Astrocyte (in vitro differentiated cells and primary cell): ENCODE results near the gene LYRM4. TPM values are rescaled to one million over a fixed set of nuclear protein-coding genes. Genes with fewer than 3 reads are reported as not detected.

Source experiments
- DNase-seq: peaks from one replicate; pipeline ENCODE4 v3.0.0-alpha.2; 2010; ENCODE audit warnings: low read depth
- FAIRE-seq: peaks from 2 replicates; lab custom pipeline; 2011; peaks lifted over from hg19 to GRCh38; lab: Jason Lieb, UNC
- H2AFZ ChIP-seq: 2 replicates; pipeline ENCODE4 v1.6.0; 2012; ENCODE audit warnings: low read depth, low read length, inconsistent platforms
- H3K27ac ChIP-seq: 2 replicates; pipeline ENCODE4 v1.5.1; 2011; ENCODE audit warnings: low read depth, low read length, inconsistent platforms
- H3K27me3 ChIP-seq: 2 replicates; pipeline ENCODE4 v1.6.0; 2011; ENCODE audit warnings: low read length, inconsistent platforms; ENCODE audit not compliant: insufficient read depth
- H3K36me3 ChIP-seq: 2 replicates; pipeline ENCODE4 v1.5.1; 2011; ENCODE audit warnings: low read length, inconsistent platforms; ENCODE audit not compliant: insufficient read depth
- H3K4me1 ChIP-seq: 2 replicates; pipeline ENCODE4 v1.5.1; 2011; ENCODE audit warnings: low read length, inconsistent platforms; ENCODE audit not compliant: insufficient read depth
- H3K4me2 ChIP-seq: 2 replicates; pipeline ENCODE4 v1.6.0; 2012; ENCODE audit warnings: low read length, inconsistent platforms
- H3K4me3 ChIP-seq: 2 replicates; pipeline ENCODE4 v1.5.1; 2011; ENCODE audit warnings: low read depth, mild to moderate bottlenecking, low read length, inconsistent platforms; ENCODE audit not compliant: insufficient read depth
- H3K79me2 ChIP-seq: 2 replicates; pipeline ENCODE4 v1.6.0; 2012; ENCODE audit warnings: mild to moderate bottlenecking, low read length, inconsistent platforms; ENCODE audit not compliant: insufficient read depth
- H3K9ac ChIP-seq: 2 replicates; pipeline ENCODE4 v1.6.0; 2012; ENCODE audit warnings: mild to moderate bottlenecking, low read length, inconsistent platforms
- H3K9me3 ChIP-seq: 2 replicates; pipeline ENCODE4 v1.5.1; 2012; ENCODE audit warnings: low read depth, mild to moderate bottlenecking, low read length, inconsistent platforms; ENCODE audit not compliant: insufficient read depth
- H4K20me1 ChIP-seq: 2 replicates; pipeline ENCODE4 v1.6.0; 2012; ENCODE audit warnings: low read length, inconsistent platforms; ENCODE audit not compliant: insufficient read depth
- H3K27ac Mint-ChIP-seq: one replicate; pipeline ENCODE4 v1.8.0; 2021; ENCODE audit warnings: mild to moderate bottlenecking, mixed read lengths; ENCODE audit not compliant: unreplicated experiment
- H3K27me3 Mint-ChIP-seq: one replicate; pipeline ENCODE4 v1.8.0; 2021; ENCODE audit warnings: low read depth, mixed read lengths; ENCODE audit not compliant: unreplicated experiment
- H3K36me3 Mint-ChIP-seq: one replicate; pipeline ENCODE4 v1.8.0; 2021; ENCODE audit warnings: low read depth, mixed read lengths; ENCODE audit not compliant: unreplicated experiment
- H3K4me1 Mint-ChIP-seq: one replicate; pipeline ENCODE4 v1.8.0; 2021; ENCODE audit warnings: low read depth, mixed read lengths; ENCODE audit not compliant: unreplicated experiment
- H3K4me3 Mint-ChIP-seq: one replicate; pipeline ENCODE4 v1.8.0; 2021; ENCODE audit warnings: mild to moderate bottlenecking, moderate library complexity, mixed read lengths; ENCODE audit not compliant: unreplicated experiment
- H3K9me3 Mint-ChIP-seq: one replicate; pipeline ENCODE4 v1.8.0; 2021; ENCODE audit warnings: mild to moderate bottlenecking, mixed read lengths; ENCODE audit not compliant: unreplicated experiment
- EZH2 ChIP-seq: IDR thresholded peaks from 2 replicates; pipeline ENCODE4 v1.6.1; 2012; ENCODE audit warnings: mild to moderate bottlenecking, low read length, inconsistent platforms; ENCODE audit not compliant: insufficient read depth
- total RNA-seq: library from RNA; stranded (reverse); gene quantifications from 2 replicates; pipeline ENCODE4 v1.2.1, GENCODE V29; 2021
- TF ChIP-seq, protein P1 (sequence below): IDR thresholded peaks from 2 replicates; pipeline ENCODE4 v1.5.1; 2011; ENCODE audit warnings: low read depth, mild to moderate bottlenecking, inconsistent platforms, low read length, moderate library complexity; ENCODE audit not compliant: insufficient read depth

Gene LYRM4
- total RNA-seq, 1 donor from 2014 or later, result 39.1 TPM

DNA sequence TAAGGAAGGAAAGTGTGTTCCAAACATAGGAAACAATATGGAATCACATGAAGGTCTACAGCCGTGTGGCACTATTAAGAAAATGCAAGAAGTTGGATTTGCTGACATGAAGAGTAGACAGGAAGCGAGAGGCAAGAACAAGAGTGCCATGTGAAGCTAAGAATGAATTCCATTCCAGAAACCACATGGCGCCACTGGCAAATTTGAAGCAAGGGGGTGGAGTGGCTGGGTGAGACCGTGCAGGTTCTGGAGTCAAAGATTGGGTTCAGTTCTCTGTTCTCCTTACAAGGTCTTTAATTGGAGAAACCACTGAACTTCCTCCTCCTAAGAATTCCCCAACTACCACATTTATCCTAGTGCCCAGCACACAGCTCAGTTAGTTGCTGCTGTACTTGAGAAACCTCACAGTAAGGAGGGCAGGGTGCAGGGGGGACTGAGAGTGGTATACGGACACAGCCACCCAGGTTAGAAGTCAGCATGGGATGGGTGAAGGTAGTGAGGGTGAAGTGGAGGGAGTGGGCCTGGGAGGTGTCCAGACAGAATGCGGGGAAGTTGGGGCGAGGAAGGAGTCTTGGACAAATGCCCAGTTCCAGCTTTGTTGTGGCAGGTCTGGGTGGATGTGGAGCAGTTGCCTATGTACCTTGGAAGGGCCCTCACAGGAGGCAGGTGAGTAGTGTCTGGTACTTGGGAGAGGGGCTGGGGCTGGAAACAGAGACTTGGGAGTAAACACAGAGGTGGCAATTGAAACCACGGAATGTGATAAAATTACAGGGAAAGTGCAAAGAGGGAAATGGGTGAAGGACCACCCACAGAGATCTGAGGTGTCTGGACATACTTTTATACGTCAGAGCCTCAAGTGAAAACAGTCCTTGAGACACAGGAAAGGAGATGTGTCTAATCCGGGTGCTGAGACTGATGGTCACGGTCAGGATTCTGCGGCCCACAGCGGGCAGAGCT is 14.3 kb downstream of the LYRM4 start:
- Mint-ChIP-seq H3K36me3 (peaks cover 2% of the 10 kb centered on the region), H3K27ac (peak overlapping the region; percentile 7)

DNA sequence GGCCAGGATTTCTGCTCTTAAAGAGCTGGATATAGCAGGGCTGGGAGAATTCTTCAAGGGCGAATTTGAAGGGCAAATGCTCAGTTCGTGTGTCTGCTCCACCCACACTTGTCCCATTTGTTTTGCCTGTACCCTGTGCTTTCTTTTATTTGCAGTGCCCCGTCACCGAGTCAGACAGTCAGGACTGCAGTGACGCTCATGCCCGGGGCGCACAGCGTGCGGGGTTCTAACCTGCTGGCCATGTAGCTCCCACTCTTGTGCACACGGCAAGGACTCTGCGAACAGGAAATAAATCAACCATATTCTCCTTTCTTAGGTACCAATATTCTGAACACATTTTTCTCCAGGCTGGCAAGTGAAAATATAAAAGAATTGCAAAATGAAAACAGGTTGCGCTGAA is 17.7 kb downstream of the LYRM4 start:
- Histone ChIP-seq H3K9ac (no peak overlapping the region), H3K79me2 (peaks cover 27% of the 10 kb centered on the region), H3K4me3 (no peak overlapping the region), H3K4me2 (no peak overlapping the region), H4K20me1 (peaks cover 35% of the 10 kb centered on the region), H3K9me3 (no peaks in the 10 kb centered on the region), H3K27me3 (no peaks in the 10 kb centered on the region), H3K36me3 (peaks cover 4% of the 10 kb centered on the region), H2AFZ (no peak overlapping the region), H3K4me1 (no peaks in the 10 kb centered on the region), H3K27ac (no peak overlapping the region)
- FAIRE-seq (no peak), DNase-seq (no peak)
- TF ChIP-seq, protein P1, sequence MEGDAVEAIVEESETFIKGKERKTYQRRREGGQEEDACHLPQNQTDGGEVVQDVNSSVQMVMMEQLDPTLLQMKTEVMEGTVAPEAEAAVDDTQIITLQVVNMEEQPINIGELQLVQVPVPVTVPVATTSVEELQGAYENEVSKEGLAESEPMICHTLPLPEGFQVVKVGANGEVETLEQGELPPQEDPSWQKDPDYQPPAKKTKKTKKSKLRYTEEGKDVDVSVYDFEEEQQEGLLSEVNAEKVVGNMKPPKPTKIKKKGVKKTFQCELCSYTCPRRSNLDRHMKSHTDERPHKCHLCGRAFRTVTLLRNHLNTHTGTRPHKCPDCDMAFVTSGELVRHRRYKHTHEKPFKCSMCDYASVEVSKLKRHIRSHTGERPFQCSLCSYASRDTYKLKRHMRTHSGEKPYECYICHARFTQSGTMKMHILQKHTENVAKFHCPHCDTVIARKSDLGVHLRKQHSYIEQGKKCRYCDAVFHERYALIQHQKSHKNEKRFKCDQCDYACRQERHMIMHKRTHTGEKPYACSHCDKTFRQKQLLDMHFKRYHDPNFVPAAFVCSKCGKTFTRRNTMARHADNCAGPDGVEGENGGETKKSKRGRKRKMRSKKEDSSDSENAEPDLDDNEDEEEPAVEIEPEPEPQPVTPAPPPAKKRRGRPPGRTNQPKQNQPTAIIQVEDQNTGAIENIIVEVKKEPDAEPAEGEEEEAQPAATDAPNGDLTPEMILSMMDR, result no peak
- TF ChIP-seq EZH2, result no peak
- H3K9me3 Mint-ChIP-seq, result no peaks in the 10 kb centered on the region
- H3K36me3 Mint-ChIP-seq, result peaks cover 5% of the 10 kb centered on the region
- no peak overlapping the region for H3K27ac Mint-ChIP-seq
- H3K27me3 Mint-ChIP-seq, result no peaks in the 10 kb centered on the region
- no peak overlapping the region for H3K4me3 Mint-ChIP-seq
- peaks cover 10% of the 10 kb centered on the region for H3K4me1 Mint-ChIP-seq

More for the DNA sequence above, 14.3 kb downstream of the LYRM4 start:
- no peak overlapping the region for H3K4me3 ChIP-seq
- DNase-seq (peak; percentile 7), FAIRE-seq (no peak)
- H3K27me3 ChIP-seq, result no peaks in the 10 kb centered on the region
- no peaks in the 10 kb centered on the region for H3K4me1 ChIP-seq
- H3K9me3 ChIP-seq, result no peaks in the 10 kb centered on the region
- Mint-ChIP-seq H3K4me1 (peaks cover 16% of the 10 kb centered on the region), H3K9me3 (no peaks in the 10 kb centered on the region), H3K27me3 (no peaks in the 10 kb centered on the region), H3K4me3 (no peak overlapping the region)
- no peak overlapping the region for H3K4me2 ChIP-seq
- no peak overlapping the region for H3K27ac ChIP-seq
- peaks cover 32% of the 10 kb centered on the region for H3K79me2 ChIP-seq
- peaks cover 4% of the 10 kb centered on the region for H3K36me3 ChIP-seq
- no peak overlapping the region for H2AFZ ChIP-seq
- H4K20me1 ChIP-seq, result peaks cover 35% of the 10 kb centered on the region
- TF ChIP-seq, protein P1, result no peak
- no peak for TF ChIP-seq EZH2
- no peak overlapping the region for H3K9ac ChIP-seq

DNA sequence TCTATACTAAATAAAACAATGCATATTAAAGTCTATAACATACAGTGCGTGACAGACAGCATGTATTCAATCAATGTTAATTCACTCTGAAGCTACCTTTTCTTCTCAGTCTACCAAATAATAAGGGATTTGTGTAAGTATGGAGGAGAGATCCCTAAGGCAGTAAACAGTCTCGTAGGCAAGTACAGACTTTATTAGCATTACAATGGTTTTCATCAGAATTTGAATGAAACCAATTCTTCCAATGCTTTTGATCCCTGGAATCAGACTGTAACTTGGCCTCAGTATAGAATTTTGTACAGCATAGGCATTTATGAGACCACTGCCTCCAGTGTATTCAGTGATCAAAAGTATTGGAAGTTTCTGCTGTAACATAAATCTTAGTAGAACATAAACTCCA is 19.5 kb downstream of the LYRM4 start:
- no peak overlapping the region for H3K27ac ChIP-seq
- TF ChIP-seq EZH2, result no peak
- TF ChIP-seq, protein P1, result no peak
- peaks cover 18% of the 10 kb centered on the region for H3K79me2 ChIP-seq
- FAIRE-seq (no peak), DNase-seq (no peak)
- no peak overlapping the region for H3K4me2 ChIP-seq
- H3K9me3 ChIP-seq, result no peaks in the 10 kb centered on the region
- no peak overlapping the region for H3K4me3 Mint-ChIP-seq
- no peak overlapping the region for H3K9ac ChIP-seq
- no peaks in the 10 kb centered on the region for H3K9me3 Mint-ChIP-seq
- peaks cover 2% of the 10 kb centered on the region for H3K4me1 Mint-ChIP-seq
- peaks cover 4% of the 10 kb centered on the region for H3K36me3 ChIP-seq
- H3K27me3 Mint-ChIP-seq, result no peaks in the 10 kb centered on the region
- H3K4me1 ChIP-seq, result no peaks in the 10 kb centered on the region
- H2AFZ ChIP-seq, result no peak overlapping the region
- H4K20me1 ChIP-seq, result peaks cover 27% of the 10 kb centered on the region
- H3K27ac Mint-ChIP-seq, result no peak overlapping the region
- no peaks in the 10 kb centered on the region for H3K27me3 ChIP-seq
- H3K4me3 ChIP-seq, result no peak overlapping the region
- peaks cover 5% of the 10 kb centered on the region for H3K36me3 Mint-ChIP-seq
